Mucosa of descending colon (tissue), 3 donors: ENCODE results near the gene CCP110. TPM values are rescaled to one million over a fixed set of nuclear protein-coding genes. Genes with fewer than 3 reads are reported as not detected.

Source experiments
- ATAC-seq: fragments of 200-7000 bp; cut with Tn5 transposase; one replicate; pipeline ENCODE4 v1.9.1; 2020; ENCODE audit warnings: mild to moderate bottlenecking, moderate library complexity
- DNase-seq, 3 donors: peaks; one replicate each; pipeline ENCODE4 v3.0.0-alpha.2; 2020
- H3K36me3 ChIP-seq: fragments of 200-600 bp; one replicate; pipeline ENCODE4 v1.8.0; 2021; ENCODE audit warnings: low read depth, mild to moderate bottlenecking
- H3K4me1 ChIP-seq: fragments of 200-600 bp; one replicate; pipeline ENCODE4 v1.8.0; 2021; ENCODE audit warnings: low read depth, mild to moderate bottlenecking
- H3K4me3 ChIP-seq: fragments of 200-600 bp; one replicate; pipeline ENCODE4 v1.8.0; 2021; ENCODE audit warnings: mild to moderate bottlenecking
- H3K9me3 ChIP-seq: fragments of 200-600 bp; one replicate; pipeline ENCODE4 v1.8.0; 2021; ENCODE audit warnings: mild to moderate bottlenecking
- intact Hi-C, 2 donors: fragments of 100-400 bp; cut with DNase I in 1 of 2; cut with micrococcal nuclease in 1 of 2; formaldehyde crosslinking; loops; one replicate each; pipeline versions ENCODE4 v1.11.0 to v1.11.1; 2022; cut with DNase I, micrococcal nuclease
- total RNA-seq, 3 donors: library from RNA; stranded (reverse); fragmentation: NEBNext Ultra II Directional in 2 of 3; extraction: Animal tissue kit (Norgen Biotek cat#: 25700) in 2 of 3; gene quantifications; one replicate each; pipeline versions ENCODE4 v1.2.1 to v1.2.4, GENCODE V29; 2021 to 2023
- TF ChIP-seq, protein P1 (sequence below): fragments of 200-600 bp; IDR thresholded peaks from one replicate; pipeline ENCODE4 v1.8.0; 2022; ENCODE audit warnings: antibody characterized with exemption, mild to moderate bottlenecking
- donor health status: DM: no; HTN: no; CAD: no; lungs with moderate emphysema.
- donor health status: DM: no; HTN: no; CAD: no.
- donor health status: DM: no; HTN: yes; CAD: no.

CCP110 gene
- total RNA-seq, 3 donors from 2014 or later: 9.0 to 22.5 (median 9.6) TPM

DNA sequence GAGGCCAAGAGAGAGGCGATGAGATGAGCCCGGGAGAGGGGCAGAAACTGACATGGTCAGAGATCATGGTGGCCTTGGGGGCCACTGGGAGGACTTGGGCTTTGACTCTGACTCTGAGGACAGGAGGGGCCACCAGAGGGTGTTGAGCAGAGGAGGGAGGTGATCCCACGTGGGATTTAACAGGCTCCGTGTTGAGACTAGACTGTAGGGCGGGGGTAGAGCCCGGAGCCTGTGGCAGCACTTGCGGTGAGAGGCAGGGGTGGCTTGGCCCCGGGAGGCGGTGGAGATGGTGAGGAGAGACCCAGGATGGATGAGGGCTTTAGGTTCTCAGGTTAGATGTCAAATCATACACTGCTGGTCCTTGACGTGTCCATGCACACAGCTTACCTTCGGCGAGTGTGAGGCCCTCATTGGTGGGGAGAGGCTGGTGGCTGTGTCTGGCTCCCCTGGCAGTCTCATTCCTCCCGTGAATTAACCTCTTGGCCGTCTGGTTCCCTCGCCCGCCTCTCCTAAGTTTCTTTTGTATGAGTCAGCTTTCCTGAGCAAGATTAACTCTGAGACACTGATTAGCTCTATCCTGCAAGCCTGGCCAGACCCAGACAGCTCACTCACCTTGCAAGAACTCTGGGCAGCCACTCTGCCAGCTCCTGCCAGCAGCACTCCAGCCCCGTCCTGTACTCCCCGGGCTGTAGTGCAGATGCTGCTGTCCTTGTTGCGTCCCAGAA lies 71.5 kb downstream of the CCP110 start:
- no peak overlapping the region for H3K4me3 ChIP-seq
- H3K36me3 ChIP-seq: no peaks in the 10 kb centered on the region
- intact Hi-C loops: no loop called here
- ATAC-seq: no peak
- H3K4me1 ChIP-seq: no peaks in the 10 kb centered on the region
- no peak for DNase-seq
- no peaks in the 10 kb centered on the region for H3K9me3 ChIP-seq
- TF ChIP-seq, protein P1, sequence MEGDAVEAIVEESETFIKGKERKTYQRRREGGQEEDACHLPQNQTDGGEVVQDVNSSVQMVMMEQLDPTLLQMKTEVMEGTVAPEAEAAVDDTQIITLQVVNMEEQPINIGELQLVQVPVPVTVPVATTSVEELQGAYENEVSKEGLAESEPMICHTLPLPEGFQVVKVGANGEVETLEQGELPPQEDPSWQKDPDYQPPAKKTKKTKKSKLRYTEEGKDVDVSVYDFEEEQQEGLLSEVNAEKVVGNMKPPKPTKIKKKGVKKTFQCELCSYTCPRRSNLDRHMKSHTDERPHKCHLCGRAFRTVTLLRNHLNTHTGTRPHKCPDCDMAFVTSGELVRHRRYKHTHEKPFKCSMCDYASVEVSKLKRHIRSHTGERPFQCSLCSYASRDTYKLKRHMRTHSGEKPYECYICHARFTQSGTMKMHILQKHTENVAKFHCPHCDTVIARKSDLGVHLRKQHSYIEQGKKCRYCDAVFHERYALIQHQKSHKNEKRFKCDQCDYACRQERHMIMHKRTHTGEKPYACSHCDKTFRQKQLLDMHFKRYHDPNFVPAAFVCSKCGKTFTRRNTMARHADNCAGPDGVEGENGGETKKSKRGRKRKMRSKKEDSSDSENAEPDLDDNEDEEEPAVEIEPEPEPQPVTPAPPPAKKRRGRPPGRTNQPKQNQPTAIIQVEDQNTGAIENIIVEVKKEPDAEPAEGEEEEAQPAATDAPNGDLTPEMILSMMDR: no peak

DNA sequence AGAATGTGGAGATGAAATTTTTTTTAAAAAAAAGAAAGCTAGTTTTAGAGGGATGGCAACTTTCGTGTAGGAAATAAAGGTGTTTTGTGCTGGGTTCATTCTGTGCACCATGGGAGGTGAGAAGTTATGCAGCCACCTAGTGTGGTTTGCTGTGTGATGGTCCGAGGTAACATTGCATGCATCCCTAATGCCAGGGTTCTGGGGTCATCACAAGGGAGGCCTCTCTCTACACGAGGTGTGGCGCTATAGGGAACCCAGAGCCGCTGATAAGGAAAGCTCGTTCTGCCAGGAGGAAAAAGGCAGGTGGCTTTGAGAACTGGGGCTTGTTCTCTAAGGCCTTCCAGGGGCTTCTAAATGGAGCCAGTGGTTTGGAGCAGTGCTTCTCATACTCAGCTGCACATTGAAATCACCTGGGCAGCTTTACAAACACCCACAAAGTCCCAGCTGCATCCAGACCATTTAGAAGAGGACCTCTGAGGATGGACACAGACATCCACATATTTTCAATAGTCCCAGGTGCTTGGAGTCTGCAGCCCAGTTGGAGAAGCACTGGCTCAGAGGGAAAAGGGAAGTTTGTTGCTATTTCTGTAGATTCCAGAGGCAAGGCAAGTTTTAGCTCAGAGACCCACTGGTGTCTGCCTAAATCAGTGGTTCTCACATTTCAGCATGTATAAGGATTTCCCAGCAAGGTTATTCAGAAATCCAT lies 75.2 kb downstream of the CCP110 start:
- Histone ChIP-seq H3K4me3 (no peak overlapping the region), H3K36me3 (no peaks in the 10 kb centered on the region), H3K4me1 (no peaks in the 10 kb centered on the region), H3K9me3 (no peaks in the 10 kb centered on the region)
- intact Hi-C loops: no loop called here
- TF ChIP-seq, protein P1: no peak
- ATAC-seq (no peak), DNase-seq (no peak)

DNA sequence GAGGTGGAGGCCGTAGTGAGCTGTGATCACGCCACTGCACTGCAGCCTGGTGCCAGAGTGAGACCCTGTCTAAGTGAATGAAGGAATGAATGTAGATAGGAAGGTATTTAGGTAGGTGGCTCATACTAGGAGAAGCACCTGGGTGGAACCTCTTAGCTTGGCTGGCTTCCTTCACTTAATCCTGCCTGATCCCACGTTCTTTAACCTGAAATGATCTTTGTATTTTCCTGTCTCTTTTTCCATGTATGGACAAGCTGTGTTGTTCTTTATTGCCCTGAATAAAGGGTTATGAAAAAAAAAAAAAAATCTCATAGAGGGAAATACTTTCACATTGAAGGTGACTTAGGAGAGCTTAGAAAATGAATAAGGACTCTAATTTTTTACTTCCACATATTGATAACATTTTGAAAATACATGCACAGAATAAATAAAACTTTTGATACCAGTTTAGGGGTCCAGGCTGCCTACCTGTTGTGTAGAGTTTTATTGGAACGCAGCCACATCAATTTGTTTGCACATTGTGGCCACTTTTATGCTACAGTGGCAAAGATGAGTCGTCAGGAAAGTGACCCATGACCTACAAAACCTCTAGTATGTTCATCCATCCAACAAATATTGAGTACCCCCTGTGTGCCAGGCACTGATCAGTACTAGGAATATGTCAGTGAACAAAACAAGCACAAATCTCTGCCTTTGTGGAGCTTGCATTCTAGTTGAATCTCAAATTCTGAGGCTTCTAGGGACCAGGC lies 76.4 kb downstream of the CCP110 start:
- Histone ChIP-seq H3K4me3 (no peak overlapping the region), H3K9me3 (no peaks in the 10 kb centered on the region), H3K4me1 (no peaks in the 10 kb centered on the region), H3K36me3 (no peaks in the 10 kb centered on the region)
- ATAC-seq: no peak
- TF ChIP-seq, protein P1: no peak
- DNase-seq: no peak
- intact Hi-C loops: loop anchor here in 1 of 2 donors (5.0 kb wide), 1 partner anchor 287 kb away; no protein-coding TSS in a partner anchor

DNA sequence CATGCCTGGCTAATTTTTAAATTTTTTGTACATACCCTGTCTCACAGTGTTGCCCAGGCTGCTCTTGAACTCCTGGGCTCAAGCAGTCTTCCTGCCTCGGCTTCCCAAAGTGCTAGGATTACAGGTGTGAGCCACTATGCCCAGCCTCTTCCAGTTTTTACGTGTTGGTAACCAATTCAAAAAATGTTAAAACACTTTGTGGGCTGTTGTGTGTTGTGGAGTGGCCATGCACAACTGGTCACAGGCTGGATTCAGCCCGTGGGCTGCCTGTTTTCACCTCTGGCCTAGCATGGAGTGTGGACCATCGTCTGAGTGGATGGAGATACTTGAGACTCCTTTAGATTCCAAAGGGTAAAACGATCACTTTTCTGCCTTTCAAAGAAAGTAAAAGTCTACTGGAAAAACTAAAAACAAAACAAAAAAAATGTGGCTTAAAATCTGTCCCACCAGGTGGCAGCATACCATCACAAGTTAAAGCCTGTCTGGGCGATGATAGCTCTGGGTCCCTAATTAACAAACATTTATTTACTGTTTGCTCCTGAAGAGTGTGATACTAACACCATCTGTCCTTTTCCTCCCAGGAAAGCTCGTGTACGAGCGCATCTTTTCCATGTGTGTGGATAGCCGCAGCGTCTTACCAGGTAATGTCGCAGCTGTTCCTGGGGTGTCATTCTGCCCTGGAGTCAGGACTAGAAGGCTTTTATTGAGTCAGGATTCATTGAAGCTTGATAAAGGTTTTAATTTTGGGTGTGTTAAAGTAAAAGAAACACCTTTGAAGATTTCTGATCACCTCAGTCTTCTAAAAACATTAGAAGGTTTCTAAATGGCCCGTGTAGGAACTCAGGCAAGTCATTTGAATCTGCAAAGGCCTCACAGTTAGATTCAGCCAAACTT lies 77.6 kb downstream of the CCP110 start:
- ATAC-seq (no peak), DNase-seq (peak in 1 of 3 donors; percentile 58)
- TF ChIP-seq, protein P1: no peak
- Histone ChIP-seq H3K4me1 (no peaks in the 10 kb centered on the region), H3K9me3 (no peaks in the 10 kb centered on the region), H3K4me3 (no peak overlapping the region), H3K36me3 (no peaks in the 10 kb centered on the region)
- intact Hi-C loops: loop anchor here in 1 of 2 donors (5.0 kb wide), 1 partner anchor 286 kb away; no protein-coding TSS in a partner anchor

Other genes with a start within 250 kb of the CCP110 start
- not detected for gene CLEC19A, start 238.2 kb upstream of the CCP110 start, total RNA-seq
- 100 to 1,000 TPM in 2 of 3 donors, 10 to 100 TPM in 1; 73.4 to 147 (median 122) TPM for gene TMC5, start 106.1 kb upstream of the CCP110 start, total RNA-seq
- 100 to 1,000 TPM in 2 of 3 donors, 10 to 100 TPM in 1; 90.5 to 125 (median 106) TPM for gene GDE1, start 1.8 kb upstream of the CCP110 start, total RNA-seq
- gene VPS35L, start 31.8 kb downstream of the CCP110 start, total RNA-seq: 10 to 100 TPM; 47.2 to 61.7 (median 61.4) TPM
- gene KNOP1, start 194.3 kb downstream of the CCP110 start, total RNA-seq: 10 to 100 TPM; 13.1 to 23.5 (median 20.7) TPM
- gene IQCK, start 194.3 kb downstream of the CCP110 start, total RNA-seq: 10 to 100 TPM in 2 of 3 donors, 1 to 10 TPM in 1; 9.1 to 14.0 (median 12.0) TPM